ENCODE measurements around the gene C1orf35.

Gene C1orf35

DNA sequence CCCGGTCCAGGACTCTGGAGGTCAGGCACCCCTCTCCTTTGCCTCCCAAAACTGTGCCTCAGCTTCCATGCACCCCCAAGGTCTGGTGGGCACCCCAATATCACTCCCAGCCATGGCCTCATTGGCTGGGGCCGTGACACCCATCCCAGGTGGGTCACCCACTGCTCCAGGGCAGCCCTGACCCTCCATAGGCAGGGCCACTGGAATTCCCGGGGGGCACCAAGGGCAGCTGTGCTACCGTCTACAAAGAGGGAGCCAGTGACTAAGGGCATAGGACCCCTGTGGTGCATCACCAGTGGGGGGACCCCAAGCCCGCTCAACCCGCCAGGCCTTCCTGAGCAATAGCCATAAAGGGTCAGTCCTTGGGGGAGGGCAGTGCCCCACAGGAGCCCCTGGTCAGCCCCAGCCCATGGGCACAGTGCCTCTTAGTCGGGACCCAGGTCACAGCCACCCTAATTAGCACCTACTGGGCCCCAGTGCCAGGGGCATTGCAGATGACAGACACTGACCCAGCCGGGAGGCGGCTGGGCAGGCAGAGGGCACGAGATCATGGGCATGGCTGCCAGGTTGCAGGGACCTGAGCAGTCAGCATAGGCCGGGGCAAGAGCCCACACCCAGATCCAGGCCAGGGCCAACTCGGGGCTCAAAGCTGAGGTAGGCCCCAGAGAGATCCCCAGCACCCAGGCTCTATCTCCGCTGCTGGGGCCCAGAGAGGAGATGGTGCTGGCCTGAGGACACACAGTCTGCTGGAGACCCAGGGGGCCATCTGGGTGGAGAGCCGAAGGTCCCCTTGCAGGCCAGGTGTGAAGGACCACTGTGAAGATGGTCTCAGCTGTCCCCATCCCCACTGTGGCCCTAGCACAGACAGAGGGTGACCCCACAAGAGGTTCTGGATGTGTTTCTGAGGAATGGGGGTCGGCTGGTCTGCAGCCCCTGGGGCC, 39.6 kb downstream of the C1orf35 start:
- no peak for DNase-seq (ENCODE audit: low spot score)

DNA sequence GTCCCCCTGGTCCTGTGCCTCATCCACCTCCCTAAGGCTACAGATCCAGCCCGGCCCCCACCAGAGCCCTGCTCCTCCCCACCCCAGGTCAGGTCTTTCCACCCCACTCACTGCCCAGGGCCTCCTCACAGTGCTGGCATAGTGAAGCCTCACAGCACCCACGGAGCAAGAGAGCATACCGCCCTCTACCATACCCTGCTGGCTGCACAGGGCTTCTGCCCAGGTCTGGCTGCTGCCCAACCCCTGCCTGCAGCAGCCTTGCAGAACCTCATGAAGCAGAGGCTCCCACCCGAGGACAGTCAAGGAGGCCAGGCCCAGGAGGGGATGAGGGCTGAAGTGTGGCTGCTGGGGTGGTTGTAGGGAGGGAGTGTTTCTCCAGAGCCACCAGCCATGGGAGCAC, 40.3 kb downstream of the C1orf35 start:
- no peak for DNase-seq (ENCODE audit: low spot score)

DNA sequence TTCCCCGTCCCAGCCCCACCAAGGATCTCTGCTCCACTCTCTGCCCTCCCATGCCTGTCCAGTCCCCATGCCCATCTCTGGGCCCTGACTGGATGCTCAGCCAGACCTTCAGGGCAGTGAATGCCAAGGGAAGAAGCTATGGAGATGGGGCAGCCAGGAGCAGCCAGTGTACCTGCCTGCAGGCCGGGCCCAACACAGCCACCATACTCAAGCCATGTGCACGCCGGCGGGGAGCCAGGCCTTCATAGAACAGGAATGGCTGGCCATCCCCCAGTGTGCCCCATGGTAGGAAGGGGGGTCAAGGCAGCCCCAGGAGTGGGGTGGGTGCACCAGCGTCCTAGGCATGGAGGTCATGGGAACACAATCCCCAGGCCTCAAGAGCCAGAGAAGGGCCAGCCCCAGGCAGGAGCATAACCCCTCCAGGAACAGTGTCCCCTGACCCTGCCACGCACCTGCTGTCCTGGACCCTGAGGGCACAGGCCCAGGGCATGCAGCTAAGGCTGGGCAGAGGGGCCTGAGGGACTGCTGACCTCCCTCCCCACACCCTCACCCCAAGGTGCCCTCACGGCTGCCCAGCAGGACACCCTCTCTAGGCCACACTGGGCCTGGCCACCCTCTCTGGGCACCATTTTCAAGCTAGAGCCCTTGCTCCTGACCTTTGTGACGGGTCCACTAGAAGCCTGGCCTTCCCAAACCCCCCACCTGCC, 40.9 kb downstream of the C1orf35 start:
- no peak for DNase-seq (ENCODE audit: low spot score)

DNA sequence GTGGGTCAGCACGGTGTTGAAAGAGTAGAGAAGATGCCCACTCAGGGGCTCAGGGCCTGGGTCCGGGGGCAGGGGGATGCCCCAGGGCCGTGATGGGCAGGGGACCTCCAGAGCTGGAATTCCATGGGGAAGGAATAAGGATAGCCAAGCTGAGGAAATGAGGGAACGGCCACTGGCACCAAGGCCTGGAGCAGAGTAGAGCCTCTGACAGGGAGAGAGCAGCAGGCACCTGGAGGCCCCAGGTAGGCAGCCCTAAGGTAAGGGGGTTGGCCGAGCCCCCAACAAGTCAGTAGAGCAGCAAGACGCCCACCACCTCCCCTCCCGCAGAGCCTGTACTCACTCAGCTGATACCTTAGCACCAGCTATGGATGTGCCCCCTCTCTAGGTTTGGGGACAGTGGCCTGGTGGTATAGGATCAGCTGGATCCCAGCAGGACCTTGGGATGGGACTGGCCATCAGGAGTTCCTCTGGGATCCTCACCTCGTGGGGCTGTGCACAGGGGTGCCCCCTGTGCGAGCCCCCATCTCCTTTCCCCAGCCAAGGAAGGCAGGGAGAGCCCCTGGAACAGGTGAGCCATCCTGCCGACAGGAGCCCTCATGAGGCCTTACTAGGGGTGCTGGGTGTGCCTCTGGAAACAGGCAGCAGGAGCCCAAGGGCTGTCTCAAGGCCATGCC, 41.6 kb downstream of the C1orf35 start:
- DNase-seq (ENCODE audit: low spot score), result no peak

DNA sequence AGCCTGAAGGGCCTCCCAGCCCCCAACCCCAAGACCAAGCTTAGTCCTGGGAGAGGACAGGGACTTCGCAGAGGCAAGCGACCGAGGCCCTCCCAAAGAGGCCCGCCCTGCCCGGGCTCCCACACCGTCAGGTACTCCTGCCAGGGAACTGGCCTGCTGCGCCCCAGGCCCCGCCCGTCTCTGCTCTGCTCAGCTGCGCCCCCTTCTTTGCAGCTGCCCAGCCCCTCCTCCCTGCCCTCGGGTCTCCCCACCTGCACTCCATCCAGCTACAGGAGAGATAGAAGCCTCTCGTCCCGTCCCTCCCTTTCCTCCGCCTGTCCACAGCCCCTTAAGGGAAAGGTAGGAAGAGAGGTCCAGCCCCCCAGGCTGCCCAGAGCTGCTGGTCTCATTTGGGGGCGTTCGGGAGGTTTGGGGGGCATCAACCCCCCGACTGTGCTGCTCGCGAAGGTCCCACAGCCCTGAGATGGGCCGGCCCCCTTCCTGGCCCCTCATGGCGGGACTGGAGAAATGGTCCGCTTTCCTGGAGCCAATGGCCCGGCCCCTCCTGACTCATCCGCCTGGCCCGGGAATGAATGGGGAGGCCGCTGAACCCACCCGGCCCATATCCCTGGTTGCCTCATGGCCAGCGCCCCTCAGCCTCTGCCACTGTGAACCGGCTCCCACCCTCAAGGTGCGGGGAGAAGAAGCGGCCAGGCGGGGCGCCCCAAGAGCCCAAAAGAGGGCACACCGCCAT, 42.5 kb downstream of the C1orf35 start:
- no peak for DNase-seq (ENCODE audit: low spot score)

DNA sequence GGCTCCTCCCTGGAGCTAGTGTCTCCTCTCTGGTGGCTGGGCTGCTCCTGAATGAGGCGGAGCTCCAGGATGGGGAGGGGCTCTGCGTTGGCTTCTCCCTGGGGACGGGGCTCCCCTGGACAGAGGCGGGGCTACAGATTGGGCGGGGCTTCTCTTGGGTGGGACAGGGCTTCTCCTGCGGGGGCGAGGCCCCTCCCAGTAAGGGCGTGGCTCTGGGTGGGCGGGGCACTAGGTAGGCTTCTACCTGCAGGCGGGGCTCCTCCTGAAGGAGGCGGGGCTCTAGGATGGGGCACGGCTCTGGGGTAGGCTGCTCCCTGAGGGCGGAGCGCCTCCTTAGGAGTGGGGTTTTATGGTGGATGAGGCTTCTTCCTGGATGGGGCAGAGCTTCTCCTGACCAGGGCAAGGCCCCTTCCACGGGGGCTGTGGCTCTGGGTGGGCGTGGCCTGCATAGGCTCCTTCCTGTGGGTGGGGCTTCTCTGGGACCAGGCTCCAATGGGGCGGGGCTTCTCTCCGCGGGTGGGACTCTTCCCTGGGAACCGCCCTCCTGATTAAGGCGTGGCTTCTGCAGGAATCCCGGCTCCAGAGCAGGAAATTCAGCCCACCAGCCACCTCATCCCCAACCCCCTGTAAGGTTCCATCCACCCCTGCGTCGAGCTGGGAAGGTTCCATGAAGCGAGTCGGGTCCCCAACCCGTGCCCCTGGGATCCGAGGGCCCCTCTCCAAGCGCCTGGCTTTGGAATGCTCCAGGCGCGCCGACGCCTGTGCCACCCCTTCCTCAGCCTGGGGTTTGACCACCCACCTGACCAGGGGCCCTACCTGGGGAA, 43.3 kb downstream of the C1orf35 start:
- DNase-seq (ENCODE audit: low spot score), result no peak

DNA sequence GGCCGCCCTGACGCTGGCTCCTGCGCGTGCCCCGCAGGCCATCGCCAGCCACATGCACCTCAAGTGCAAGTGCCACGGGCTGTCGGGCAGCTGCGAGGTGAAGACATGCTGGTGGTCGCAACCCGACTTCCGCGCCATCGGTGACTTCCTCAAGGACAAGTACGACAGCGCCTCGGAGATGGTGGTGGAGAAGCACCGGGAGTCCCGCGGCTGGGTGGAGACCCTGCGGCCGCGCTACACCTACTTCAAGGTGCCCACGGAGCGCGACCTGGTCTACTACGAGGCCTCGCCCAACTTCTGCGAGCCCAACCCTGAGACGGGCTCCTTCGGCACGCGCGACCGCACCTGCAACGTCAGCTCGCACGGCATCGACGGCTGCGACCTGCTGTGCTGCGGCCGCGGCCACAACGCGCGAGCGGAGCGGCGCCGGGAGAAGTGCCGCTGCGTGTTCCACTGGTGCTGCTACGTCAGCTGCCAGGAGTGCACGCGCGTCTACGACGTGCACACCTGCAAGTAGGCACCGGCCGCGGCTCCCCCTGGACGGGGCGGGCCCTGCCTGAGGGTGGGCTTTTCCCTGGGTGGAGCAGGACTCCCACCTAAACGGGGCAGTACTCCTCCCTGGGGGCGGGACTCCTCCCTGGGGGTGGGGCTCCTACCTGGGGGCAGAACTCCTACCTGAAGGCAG, 44.0 kb downstream of the C1orf35 start:
- DNase-seq (ENCODE audit: low spot score), result no peak

DNA sequence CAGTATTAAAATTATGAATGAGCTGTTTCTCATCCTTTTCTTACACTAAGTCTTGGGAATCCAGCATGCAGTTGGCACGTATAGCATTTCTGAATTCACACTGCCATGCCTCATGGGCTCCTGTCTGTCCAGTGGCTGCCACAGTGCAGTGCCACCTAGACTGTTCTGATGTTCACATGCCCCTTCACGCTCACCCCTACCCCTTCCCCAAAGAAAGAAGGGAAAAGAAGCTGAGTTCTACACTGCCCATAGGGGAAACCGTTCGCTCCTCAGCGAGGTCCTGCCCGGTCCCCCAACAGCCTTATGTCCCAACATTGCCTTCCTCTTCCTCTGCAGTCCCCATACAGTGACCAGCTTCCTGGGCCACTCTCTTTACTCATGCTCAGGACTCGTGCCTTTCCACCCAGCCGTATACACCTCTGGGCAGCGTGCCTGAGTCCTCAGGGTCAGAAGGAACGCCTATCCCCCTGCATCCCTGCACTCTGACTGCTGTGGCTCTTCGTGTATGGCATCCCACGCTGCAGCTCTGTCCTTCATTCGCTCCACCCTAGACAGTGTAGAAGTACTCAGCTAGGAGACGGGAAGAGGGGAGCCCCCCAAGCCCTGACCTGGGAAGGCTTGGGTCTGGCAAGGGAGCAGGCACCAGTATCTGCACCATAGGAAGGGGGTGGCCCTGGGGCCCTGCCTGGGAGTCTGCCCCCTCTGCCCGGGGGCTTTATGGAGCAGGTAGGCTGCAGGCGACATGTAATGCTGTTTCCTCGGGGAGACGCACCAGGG, 44.8 kb downstream of the C1orf35 start:
- DNase-seq (ENCODE audit: low spot score), result no peak
